Right cardiac atrium (tissue), 5 donors: Measurements from ENCODE around the gene TFG. TPM values are rescaled to one million over a fixed set of nuclear protein-coding genes. Genes with fewer than 3 reads are reported as not detected.

Experiments used
- ATAC-seq, 2 donors: fragments of 200-7000 bp; cut with Tn5 transposase; one replicate each; pipeline versions ENCODE4 v1.8.0 to v1.9.1; 2020; ENCODE audit warnings: moderate library complexity in 2 of 2, mild to moderate bottlenecking in 1 of 2
- DNase-seq, 3 donors: peaks; one replicate each; pipeline ENCODE4 v3.0.0-alpha.2; 2020
- H3K27ac ChIP-seq: one replicate; pipeline ENCODE4 v1.5.1; 2013; ENCODE audit warnings: mild to moderate bottlenecking, low read length, control low read depth, moderate library complexity
- H3K27me3 ChIP-seq: one replicate; pipeline ENCODE4 v1.6.1; 2013; ENCODE audit not compliant: control insufficient read depth, insufficient read depth
- H3K4me1 ChIP-seq: one replicate; pipeline ENCODE4 v1.6.1; 2013; ENCODE audit warnings: low read length; ENCODE audit not compliant: control insufficient read depth, insufficient read depth
- H3K4me3 ChIP-seq: one replicate; pipeline ENCODE4 v1.5.1; 2013; ENCODE audit warnings: low read length, control low read depth
- H3K9me3 ChIP-seq: one replicate; pipeline ENCODE4 v1.6.1; 2013; ENCODE audit warnings: low read length; ENCODE audit not compliant: control insufficient read depth
- WGBS: extraction: QIAGEN DNeasy Blood & Tissue Kit; methylation state at CpG from one replicate; pipeline ENCODE4 v1.1.7; 2013; 5-methylcytosine and 5-hydroxymethylcytosine counted together
- intact Hi-C, 4 donors: fragments of 100-400 bp; cut with DNase I; formaldehyde crosslinking; loops; one replicate each; pipeline versions ENCODE4 v1.11.0 to v1.14.0; 2022 to 2023
- polyA plus RNA-seq: library from polyadenylated mRNA; stranded (reverse); fragments of 200-250 nt; gene quantifications from one replicate; pipeline ENCODE4 v1.2.3, GENCODE V29; 2013
- total RNA-seq, 4 donors: library from RNA; stranded (reverse); fragmentation: NEBNext Ultra II Directional; extraction: Animal tissue kit (Norgen Biotek cat#: 25700); gene quantifications; one replicate each; pipeline ENCODE4 v1.2.1, GENCODE V29; 2021
- donor health status: healthy with polysubstance abuse.
- donor health status: DM: no; HTN: yes; CAD: no.
- donor health status: DM: no; HTN: no; CAD: no.
- donor health status: DM: no; HTN: yes; CAD: no; lungs with severe emphysema.
- donor health status: DM: yes; HTN: yes; CAD: no.

Gene TFG
- total and polyA plus RNA-seq, 5 donors = 81.6 to 98.6 (median 89.0) TPM

- Histone ChIP-seq H3K27me3 (no peaks in the 10 kb centered on the region), H3K9me3 (no peaks in the 10 kb centered on the region), H3K4me3 (no peak overlapping the region), H3K4me1 (no peaks in the 10 kb centered on the region), H3K27ac (no peak overlapping the region)
- intact Hi-C loops = no loop called here
- ATAC-seq (no peak), DNase-seq (no peak)
- 97% methylated on average over 2 of the region's 2 CpGs for WGBS
Measured at GRCh38 chr3:100776097-100776729, 66.9 kb downstream of the TFG start.

- Histone ChIP-seq H3K4me3 (no peak overlapping the region), H3K4me1 (no peaks in the 10 kb centered on the region), H3K9me3 (no peaks in the 10 kb centered on the region), H3K27ac (no peak overlapping the region), H3K27me3 (no peaks in the 10 kb centered on the region)
- intact Hi-C loops = no loop called here
- 79% methylated on average over 2 of the region's 2 CpGs for WGBS
- DNase-seq (no peak), ATAC-seq (no peak)
Measured at GRCh38 chr3:100776746-100777145, 67.5 kb downstream of the TFG start.

- no peak for ATAC-seq
- no peak overlapping the region for H3K27ac ChIP-seq
- H3K9me3 ChIP-seq = no peaks in the 10 kb centered on the region
- no peaks in the 10 kb centered on the region for H3K4me1 ChIP-seq
- DNase-seq = no peak
- no peak overlapping the region for H3K4me3 ChIP-seq
- intact Hi-C loops = no loop called here
- H3K27me3 ChIP-seq = no peaks in the 10 kb centered on the region
Measured at GRCh38 chr3:100777271-100777670, 68.0 kb downstream of the TFG start.

GRCh38 chr3:100779480-100779879 lies 70.2 kb downstream of the TFG start:
- no peak for ATAC-seq
- intact Hi-C loops = no loop called here

GRCh38 chr3:100780071-100780622 lies 70.9 kb downstream of the TFG start:
- DNase-seq (no peak), ATAC-seq (no peak)
- no peak overlapping the region for H3K27ac ChIP-seq
- H3K27me3 ChIP-seq = no peaks in the 10 kb centered on the region
- no peak overlapping the region for H3K4me3 ChIP-seq
- no peaks in the 10 kb centered on the region for H3K9me3 ChIP-seq
- WGBS = 76% methylated on average over 2 of the region's 2 CpGs
- intact Hi-C loops = no loop called here
- H3K4me1 ChIP-seq = no peaks in the 10 kb centered on the region

More at GRCh38 chr3:100779480-100779879, 70.2 kb downstream of the TFG start:
- Histone ChIP-seq H3K4me3 (no peak overlapping the region), H3K4me1 (no peaks in the 10 kb centered on the region), H3K27ac (no peak overlapping the region), H3K27me3 (no peaks in the 10 kb centered on the region), H3K9me3 (no peaks in the 10 kb centered on the region)
- no peak for DNase-seq

GRCh38 chr3:100781301-100781700 lies 72.0 kb downstream of the TFG start:
- intact Hi-C loops = no loop called here
- no peak for DNase-seq
- no peaks in the 10 kb centered on the region for H3K27me3 ChIP-seq
- no peak overlapping the region for H3K4me3 ChIP-seq
- H3K27ac ChIP-seq = no peak overlapping the region
- 90% methylated on average over 2 of the region's 2 CpGs for WGBS
- H3K4me1 ChIP-seq = no peaks in the 10 kb centered on the region
- no peaks in the 10 kb centered on the region for H3K9me3 ChIP-seq
- no peak for ATAC-seq

- ATAC-seq (peak in 1 of 2 donors; percentile 66), DNase-seq (peak in 2 of 3 donors; percentile 16 to 56)
- H3K4me3 ChIP-seq = no peak overlapping the region
- H3K27me3 ChIP-seq = no peaks in the 10 kb centered on the region
- no peaks in the 10 kb centered on the region for H3K9me3 ChIP-seq
- no peak overlapping the region for H3K27ac ChIP-seq
- 33% methylated on average over 2 of the region's 2 CpGs for WGBS
- intact Hi-C loops = no loop called here
- no peaks in the 10 kb centered on the region for H3K4me1 ChIP-seq
Measured at GRCh38 chr3:100782348-100782747, 73.1 kb downstream of the TFG start.

GRCh38 chr3:100782906-100783305 lies 73.6 kb downstream of the TFG start:
- WGBS = 42% methylated on average over 3 of the region's 3 CpGs
- H3K4me3 ChIP-seq = no peak overlapping the region
- no peak overlapping the region for H3K27ac ChIP-seq
- H3K9me3 ChIP-seq = no peaks in the 10 kb centered on the region
- H3K4me1 ChIP-seq = no peaks in the 10 kb centered on the region
- ATAC-seq (no peak), DNase-seq (peak in 1 of 3 donors; percentile 43)
- no peaks in the 10 kb centered on the region for H3K27me3 ChIP-seq
- intact Hi-C loops = no loop called here

GRCh38 chr3:100783619-100784018 lies 74.3 kb downstream of the TFG start:
- 81% methylated on average over 3 of the region's 3 CpGs for WGBS
- DNase-seq (no peak), ATAC-seq (no peak)
- intact Hi-C loops = no loop called here
- H3K4me1 ChIP-seq = no peaks in the 10 kb centered on the region
- H3K27ac ChIP-seq = no peak overlapping the region
- no peaks in the 10 kb centered on the region for H3K27me3 ChIP-seq
- no peak overlapping the region for H3K4me3 ChIP-seq
- no peaks in the 10 kb centered on the region for H3K9me3 ChIP-seq

GRCh38 chr3:100789579-100789978 lies 80.3 kb downstream of the TFG start:
- Histone ChIP-seq H3K27me3 (no peaks in the 10 kb centered on the region), H3K27ac (no peak overlapping the region), H3K4me1 (no peaks in the 10 kb centered on the region), H3K9me3 (no peaks in the 10 kb centered on the region), H3K4me3 (no peak overlapping the region)
- no peak for DNase-seq
- intact Hi-C loops = no loop called here
- WGBS = 92% methylated on average over 2 of the region's 2 CpGs
- ATAC-seq = no peak

GRCh38 chr3:100796556-100796955 lies 87.3 kb downstream of the TFG start:
- Histone ChIP-seq H3K9me3 (no peaks in the 10 kb centered on the region), H3K27me3 (no peaks in the 10 kb centered on the region), H3K27ac (no peak overlapping the region), H3K4me1 (no peaks in the 10 kb centered on the region), H3K4me3 (no peak overlapping the region)
- DNase-seq = no peak
- 16% methylated on average over 2 of the region's 2 CpGs for WGBS
- peak; percentile 31 to 36 for ATAC-seq
- intact Hi-C loops = no loop called here

- intact Hi-C loops = no loop called here
- DNase-seq (no peak), ATAC-seq (no peak)
- WGBS = 58% methylated on average over 1 of the region's 1 CpG
- Histone ChIP-seq H3K4me1 (no peaks in the 10 kb centered on the region), H3K9me3 (no peaks in the 10 kb centered on the region), H3K27ac (no peak overlapping the region), H3K4me3 (no peak overlapping the region), H3K27me3 (no peaks in the 10 kb centered on the region)
Measured at GRCh38 chr3:100798012-100798411, 88.7 kb downstream of the TFG start.
